HL-60/S4 treated with retinoic acid at 250 ng/mL for 4 days and 3 days (cell line): ENCODE results near the gene DNAJB4.

Source experiments
- in situ Hi-C: fragments of 300-500 bp; cut with MboI; formaldehyde crosslinking; loops from 2 replicates; pipeline ENCODE4 v1.7.0; 2022; ENCODE audit warnings: low sequenced_read_pairs

The DNAJB4 gene

DNA sequence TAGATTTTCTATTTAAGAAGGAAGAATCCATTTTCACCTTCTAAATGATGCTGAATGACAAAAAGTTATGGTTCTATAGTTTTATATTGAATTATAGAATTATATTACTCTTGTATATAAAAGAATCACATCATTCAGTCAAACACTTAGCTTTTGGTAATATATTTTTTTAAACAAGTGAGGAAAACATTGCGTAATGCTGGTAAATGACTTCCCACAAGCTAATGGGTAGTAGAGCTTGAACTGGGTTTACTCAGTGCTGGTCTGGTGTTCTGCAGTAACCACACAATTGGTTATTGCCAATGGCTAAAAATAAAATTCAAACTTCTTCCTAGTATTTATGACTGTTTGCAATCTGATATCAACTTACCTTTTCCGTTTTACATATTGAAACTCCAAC is 30.4 kb downstream of the DNAJB4 start:
- in situ Hi-C loops, result no loop called here

DNA sequence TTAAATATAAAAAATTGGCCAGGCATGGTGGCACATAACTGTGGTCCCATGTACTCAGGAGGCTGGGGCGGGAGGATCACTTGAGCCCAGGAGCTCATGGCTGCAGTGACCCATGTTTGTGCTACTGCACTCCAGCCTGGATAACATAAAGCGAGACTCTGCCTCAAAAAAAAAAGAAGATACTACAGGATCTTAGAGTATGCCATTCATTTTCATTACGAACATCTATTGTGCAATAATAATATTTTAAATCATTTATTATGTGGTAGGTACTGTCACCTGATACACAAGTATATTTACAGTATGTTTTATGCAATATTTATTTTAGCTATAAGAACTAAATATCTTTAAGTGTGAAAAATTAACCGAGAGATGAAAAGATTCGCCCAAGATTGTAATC is 31.7 kb downstream of the DNAJB4 start:
- in situ Hi-C loops, result no loop called here

DNA sequence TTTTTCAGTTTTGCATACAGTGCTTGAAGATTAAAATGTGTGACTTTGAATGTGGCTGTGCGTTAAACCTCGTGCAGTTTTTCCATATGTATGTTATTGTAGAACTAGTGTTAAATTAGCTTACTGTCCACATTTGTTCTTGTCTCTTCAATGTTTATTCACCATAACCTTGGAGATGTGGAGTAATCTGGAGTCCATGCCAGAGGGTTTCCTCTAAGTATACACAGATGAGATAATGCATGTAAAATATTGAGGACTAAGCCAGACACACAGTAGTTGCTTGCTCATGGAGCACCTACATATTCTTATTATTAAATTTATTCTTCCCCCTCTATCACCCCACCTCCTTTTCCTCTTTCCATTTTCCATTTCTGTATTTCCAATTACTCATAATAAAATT is 33.3 kb downstream of the DNAJB4 start:
- in situ Hi-C loops, result no loop called here

DNA sequence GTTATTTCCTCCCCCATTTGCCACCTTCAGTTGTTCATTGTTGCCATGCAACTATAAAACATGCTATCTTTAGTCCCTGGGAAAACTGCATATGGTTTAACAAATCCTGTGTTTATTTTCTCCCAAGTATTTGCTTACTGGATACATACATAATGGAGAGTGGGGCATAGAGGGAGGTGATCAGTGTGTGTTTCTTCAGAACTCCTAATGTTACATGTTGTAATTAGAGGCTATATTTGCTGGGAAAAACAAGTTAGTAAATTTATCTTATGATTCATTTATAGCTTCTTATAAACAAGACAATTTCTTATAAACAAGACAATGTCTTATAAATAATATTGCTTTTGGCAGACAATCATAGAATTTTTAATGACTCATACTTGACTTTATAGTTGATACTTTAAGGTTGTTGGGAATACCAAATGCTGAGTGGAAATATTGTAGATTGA is 33.8 kb downstream of the DNAJB4 start:
- in situ Hi-C loops, result no loop called here

DNA sequence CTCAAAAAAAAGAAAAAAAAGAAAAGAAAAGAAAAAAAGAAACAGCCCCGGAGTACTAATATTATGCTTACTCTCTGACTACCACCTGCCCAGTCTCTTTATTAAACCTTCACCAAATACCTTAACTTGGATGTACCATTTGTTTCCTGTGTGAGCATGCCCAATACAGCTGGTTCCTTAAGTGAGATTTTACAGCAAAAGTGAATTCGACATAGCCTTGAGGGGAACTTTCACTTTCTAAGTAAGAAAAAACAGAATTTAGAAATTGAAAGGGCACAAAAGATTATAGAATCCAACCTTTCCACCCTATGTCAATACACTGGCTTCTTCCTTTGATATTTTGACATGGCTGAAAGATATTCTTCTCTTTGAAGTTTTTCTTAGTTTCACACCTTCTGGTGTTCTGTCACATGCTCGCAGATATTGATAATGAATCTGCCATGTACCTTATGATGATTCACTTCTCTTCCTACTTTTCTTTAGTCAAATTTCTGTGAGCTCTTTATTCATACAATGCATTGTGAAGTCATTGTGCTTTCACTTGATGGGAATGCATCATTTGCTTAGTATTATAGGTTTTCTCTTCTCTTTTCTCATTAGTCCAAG is 35.8 kb downstream of the DNAJB4 start:
- in situ Hi-C loops, result loop anchor here (10.0 kb wide), 1 partner anchor 56 kb away; no protein-coding TSS in a partner anchor

DNA sequence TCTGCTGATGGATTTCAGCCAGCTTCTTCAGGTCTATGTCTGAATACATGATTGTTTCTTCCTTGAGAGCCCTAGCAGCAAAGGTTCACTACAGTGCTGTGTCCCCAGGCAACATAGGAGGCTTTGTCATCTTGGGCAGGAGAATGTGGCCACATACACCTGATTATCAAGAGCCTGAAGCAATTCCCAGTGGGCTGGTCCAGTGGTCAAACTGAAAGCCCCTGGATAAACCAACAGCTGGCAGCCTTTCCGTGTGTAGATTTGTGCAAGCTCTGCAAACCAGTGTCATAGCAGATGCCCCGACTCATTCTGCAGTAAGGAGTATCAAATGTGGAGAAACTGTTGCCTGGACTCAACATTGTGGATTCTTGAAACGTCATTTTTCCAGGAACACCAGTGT is 38.7 kb downstream of the DNAJB4 start:
- in situ Hi-C loops, result loop anchor here (10.0 kb wide), 1 partner anchor 59 kb away; no protein-coding TSS in a partner anchor

DNA sequence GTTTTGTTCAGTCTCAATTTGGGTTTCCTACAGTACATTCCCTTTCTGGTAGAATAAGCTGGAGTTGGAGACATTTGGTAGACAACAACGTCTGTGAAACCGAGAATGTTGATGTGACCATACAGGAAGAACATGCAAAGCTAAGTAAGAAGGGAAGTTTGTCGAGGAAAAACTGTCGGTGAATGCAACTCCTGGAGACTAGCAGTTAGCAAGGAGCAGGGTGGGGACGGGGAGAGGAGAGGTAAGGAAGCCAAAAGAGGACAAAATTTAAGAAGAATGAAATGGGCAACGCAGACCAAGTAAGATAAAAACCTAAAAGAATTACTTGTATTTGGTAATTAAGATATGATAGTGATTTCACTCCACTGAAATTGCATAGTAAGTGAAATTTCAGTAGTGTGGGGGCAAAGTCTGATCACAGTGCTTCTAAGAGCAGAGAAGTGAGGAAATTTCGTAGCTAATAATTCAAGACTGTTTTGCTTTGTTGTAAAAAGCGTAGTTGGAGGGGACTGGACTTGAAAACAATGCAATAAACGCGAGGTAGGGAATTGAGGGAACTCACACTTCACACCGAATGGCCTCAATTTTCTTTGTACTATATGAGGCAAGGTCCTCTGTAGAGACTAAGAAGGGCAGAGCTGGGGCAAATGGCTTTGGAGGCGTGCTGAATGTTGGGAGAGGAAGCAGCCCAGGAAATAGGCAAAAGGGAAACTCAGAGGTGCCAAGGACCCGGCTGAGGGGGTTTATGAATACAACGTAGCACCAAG is 40.2 kb downstream of the DNAJB4 start:
- in situ Hi-C loops, result loop anchor here (10.0 kb wide), 1 partner anchor 60 kb away; no protein-coding TSS in a partner anchor

DNA sequence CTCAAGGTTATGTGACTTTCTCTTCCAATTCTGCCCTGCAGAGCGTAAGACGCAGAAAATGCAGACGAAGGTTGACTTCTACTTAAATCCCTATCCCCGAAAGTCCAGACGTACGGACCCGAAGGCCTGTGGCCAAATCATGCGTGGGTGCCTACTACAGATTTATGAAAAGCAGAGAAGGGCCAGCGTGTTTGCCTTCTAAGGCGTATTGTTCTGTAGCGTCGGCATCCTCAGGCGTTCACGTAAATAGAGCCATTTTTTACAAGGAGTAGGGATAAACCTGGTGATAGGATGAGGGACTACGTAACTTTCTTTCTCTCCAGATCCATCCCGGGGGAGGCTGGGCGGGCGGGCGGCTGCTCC is 40.8 kb downstream of the DNAJB4 start:
- in situ Hi-C loops, result loop anchor here (10.0 kb wide), 1 partner anchor 61 kb away; no protein-coding TSS in a partner anchor

DNA sequence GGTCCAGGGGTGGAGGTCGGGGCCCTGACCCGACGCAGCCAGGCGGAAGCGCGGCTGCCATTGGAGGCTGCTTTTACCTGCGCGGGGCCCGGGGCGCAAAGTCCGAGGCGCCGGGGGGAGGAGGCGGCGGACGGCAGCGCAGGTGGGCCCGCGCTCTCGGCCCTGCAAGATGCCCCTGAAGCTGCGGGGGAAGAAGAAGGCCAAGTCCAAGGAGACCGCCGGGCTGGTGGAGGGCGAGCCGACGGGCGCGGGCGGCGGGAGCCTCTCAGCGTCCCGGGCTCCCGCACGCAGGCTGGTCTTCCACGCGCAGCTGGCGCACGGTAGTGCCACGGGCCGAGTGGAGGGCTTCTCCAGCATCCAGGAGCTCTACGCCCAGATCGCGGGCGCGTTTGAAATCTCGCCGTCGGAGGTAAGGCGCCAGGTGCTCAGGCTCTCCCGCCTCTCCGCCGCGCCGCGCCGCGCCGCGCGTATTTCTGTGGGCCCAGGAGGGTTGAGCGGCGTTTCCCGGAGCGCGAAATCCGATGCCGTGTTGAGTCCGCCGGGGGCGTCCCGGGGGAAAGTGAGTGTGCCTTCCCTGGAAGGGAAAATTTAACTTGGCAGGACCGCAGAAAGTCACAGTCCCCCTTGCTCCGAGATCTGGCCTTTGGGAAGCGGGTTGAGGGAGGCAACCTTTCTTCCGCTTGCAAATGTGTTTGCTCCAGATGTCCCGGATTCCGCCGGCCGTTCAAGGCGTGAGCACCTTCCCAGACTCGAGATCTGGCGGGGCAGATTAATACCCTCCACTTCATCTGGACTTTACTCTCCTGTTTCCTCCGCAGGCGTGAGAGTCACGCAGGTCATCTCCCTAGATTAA is 41.4 kb downstream of the DNAJB4 start, which contains the start of gene GIPC2:
Gene GIPC2, plus strand, starts transcription at position 41 of the 853 bp plus-strand sequence. Its CDS starts 129 bp downstream, at position 170.
- in situ Hi-C loops, result loop anchor here (10.0 kb wide), 1 partner anchor 61 kb away; no protein-coding TSS in a partner anchor

DNA sequence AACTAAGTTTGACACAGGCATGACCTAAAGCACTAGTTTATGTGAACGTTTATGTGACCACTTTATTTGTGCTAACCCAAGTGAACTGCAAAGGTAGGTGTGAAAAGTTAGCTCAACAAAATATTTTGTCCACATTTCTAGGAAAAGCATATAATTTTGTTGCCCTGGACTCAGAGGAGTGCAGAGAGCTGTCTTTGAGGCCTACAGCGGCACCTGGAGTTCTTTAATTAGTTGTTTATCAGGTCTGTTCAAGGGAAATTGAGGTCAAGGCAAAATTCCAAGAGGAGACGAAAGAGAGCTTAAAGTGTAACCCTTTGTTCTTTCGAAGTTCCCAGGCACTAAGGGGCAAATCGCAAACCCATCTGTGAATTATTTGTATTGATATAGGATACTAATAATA is 42.4 kb downstream of the DNAJB4 start:
- in situ Hi-C loops, result loop anchor here (10.0 kb wide), 1 partner anchor 62 kb away; no protein-coding TSS in a partner anchor

DNA sequence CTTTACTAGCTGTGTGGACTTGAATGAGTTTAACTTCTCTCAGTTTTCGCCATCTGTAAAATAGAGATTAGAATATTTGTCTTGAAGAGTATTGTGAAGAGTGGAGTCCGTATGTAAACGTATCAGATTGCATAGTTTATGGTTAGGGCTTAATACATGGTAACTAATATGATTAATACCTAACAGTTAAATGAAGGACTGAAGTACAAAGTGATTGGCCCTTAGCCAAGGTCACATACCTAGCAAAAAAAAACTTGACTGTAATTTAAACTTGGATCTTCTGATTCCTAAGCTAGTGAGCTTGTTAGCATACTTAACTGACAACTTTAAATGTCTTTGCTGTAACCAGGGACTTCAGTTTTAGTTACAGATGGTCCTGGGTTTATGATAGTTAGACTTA is 42.9 kb downstream of the DNAJB4 start:
- in situ Hi-C loops, result loop anchor here (10.0 kb wide), 1 partner anchor 63 kb away; no protein-coding TSS in a partner anchor

DNA sequence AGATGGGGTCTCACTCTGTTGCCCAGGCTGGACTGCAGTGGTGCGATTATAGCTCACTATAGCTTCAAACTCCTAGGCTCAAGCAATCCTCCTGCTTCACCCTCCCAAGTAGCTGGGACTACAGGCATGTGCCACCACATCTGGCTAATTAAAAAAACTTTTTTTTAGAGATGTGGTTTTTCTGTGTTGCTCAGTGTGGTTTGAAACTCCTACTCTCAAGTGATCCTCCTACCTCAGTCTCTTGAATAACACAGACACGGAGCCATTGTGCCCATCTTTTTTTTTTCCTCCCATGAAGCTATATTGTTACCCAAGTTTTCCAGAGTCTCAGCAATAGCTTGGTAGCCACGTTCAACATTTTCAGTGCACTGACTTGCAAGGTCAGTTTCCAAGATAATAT is 43.7 kb downstream of the DNAJB4 start:
- in situ Hi-C loops, result loop anchor here (10.0 kb wide), 1 partner anchor 64 kb away; no protein-coding TSS in a partner anchor

DNA sequence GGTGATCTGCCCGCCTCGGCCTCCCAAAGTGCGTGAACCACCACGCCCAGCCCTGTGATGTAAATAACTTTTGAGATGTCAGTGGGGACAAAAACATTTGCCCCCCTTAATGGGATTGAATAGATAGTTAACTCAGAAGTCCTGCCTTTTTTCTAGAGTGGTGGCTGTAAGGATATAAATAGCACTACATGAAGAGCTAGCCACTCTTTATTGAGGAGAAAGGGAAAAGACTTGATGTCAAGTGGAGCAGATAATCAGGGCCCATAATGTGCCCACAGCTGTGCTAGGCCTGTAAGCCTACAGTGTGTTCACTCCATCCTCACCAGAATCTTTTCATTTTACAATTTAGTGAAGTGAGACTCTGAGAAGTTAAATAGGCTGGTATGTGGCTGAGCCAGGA is 44.7 kb downstream of the DNAJB4 start:
- in situ Hi-C loops, result loop anchor here (10.0 kb wide), 1 partner anchor 65 kb away; no protein-coding TSS in a partner anchor

DNA sequence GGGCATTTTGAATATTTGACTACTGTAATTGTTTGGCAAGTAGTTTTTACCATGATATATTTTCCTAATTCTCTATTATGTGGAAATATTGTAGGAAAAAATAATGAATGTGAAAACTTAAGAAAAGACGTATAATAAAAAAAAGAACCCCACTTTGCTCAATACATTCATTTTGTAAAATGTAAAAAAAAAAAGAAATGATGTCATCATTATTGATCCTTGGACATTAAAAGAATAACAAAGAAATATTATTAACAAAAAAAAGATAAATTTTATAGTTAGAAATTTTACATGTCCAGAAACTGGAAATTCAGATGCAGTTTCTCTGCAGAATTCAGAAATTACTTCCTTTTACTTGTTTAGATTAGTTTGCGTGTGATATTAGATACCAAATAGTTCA is 46.3 kb downstream of the DNAJB4 start:
- in situ Hi-C loops, result no loop called here

DNA sequence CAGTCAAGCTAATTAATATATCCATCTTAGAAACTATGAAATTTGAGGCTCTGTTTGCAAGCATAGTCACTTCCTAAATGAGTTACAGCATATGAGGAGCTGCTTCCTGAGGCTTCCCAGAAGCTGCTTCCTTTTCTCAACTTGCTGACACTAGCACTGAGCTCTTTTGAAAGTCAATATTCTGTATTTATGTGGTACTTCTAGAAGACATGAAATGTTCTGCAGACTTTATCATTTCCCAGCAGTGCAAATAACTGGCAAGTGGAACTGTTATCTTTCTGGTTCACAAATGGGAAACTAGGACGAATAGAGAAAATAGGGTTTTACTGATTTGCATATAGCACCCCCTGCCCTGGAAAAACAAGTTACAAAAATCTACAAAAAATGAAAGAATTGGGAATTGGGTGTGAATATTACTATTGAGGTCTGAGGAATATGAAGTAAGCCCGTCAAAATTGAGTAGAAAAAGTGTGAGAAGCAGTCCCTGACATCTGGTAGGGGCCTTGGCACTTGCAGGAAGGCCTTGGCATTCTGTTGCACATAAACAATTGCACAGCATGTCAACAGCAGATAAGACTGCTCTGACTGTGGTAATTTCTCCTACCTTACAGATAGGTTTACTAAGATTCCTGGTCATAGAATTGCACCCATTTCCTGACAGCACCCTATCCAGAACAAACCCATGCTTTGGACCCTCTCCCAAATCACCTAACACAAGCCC is 48.1 kb downstream of the DNAJB4 start:
- in situ Hi-C loops, result no loop called here

DNA sequence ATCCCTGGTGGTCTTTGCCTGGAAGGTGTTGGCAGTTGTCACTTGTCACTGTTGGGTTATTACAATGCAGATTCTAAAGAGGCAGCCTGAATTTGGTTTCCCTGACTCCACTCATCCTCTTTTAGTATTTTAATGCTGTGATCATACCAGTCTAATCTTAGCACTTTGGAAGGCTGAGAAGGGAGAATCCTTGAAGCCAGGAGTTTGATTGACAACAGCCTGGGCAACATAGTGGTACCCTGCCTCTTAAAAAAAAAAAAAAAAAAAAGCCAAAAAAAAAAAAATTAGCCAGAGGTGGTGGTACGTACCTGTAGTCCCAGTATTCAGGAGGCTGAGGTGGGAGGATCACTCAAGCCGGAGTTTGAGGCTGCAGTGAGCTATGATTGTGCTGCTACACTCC is 48.8 kb downstream of the DNAJB4 start:
- in situ Hi-C loops, result no loop called here

DNA sequence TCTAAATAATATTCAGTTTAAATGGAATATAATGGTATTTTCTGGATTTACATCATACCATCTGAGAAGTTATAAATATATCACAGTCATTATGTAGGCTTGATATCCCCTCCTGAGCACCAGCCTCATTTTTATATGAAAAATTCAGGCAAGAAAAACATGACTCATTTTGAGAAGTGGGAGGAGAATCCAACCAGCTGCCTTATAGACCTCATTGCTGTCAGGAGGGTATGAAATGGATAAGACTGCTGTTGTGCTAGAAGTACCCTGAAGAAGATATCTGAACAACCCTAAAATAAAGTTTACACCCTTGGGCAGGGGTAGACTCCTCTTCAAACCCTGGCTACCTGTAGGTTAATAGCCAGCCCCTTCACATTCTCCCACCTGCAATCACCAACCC is 49.8 kb downstream of the DNAJB4 start:
- in situ Hi-C loops, result no loop called here

DNA sequence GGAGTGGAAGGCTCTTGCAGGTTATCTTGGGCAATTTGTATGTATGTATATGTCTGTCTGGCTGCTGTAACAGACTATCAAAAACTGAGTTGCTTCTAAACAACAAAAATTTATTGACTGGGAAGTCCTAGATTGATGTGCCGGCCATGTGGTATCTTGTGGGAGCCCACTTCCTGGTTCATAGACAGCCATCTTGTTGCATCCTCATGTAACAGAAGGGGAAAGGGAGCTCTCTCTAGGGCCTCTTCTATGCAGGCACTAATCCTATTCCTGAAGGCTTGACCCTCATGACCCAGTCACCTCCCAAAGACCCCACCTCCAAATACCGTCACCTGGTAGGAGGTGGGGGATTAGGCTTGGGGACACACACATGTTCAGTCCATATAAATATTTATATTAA is 50.2 kb downstream of the DNAJB4 start:
- in situ Hi-C loops, result no loop called here

DNA sequence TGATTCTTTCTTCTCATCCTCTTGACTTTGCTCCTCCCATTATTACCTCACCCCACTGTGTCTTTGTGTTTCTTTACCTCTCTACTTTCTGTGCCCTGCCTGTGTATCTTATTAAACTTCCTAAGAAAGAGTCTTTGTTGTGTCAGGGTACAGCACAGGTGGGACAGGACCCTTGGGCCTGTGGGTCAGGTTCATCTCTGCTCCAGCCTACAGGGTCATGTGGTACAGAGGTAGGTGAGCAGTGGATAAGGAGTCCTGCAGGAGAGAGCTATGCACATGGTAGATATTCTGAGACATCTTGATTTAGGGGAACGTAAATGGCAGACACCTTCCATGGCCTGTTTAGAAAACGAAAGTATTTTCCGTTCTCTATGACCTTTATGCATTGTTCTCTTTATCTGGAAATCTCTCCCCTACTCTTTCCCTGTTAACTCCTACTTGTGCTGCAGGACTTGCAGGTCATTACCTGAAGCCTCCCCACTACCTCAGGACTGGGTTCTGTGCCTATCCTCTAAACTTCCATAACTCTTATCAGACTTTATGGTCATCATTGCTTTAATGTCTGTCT is 50.9 kb downstream of the DNAJB4 start:
- in situ Hi-C loops, result no loop called here

DNA sequence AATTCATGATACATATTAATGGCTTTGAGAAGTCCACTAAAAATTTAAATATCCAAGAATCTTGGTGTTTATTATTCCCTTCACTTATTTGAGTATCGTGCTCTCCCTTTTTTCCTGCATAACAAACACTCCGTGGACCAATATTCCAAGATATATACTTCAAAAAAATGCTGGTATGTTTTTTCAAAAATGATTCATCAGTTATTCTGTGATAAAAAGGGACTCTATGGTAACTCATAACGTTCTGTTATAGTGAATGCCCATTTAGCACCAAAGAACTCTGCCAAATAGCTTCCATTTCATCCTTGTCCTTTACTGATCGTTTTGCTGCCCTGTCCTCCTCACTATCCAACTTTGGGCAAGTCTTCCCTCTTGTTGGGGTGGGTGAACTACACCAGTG is 53.9 kb downstream of the DNAJB4 start:
- in situ Hi-C loops, result no loop called here
